ENCODE measurements around the gene ADARB2. TPM values are rescaled to one million over a fixed set of nuclear protein-coding genes. Genes with fewer than 3 reads are reported as not detected.

ADARB2 gene
- total RNA-seq, 1 donor from 2014 or later, result 0.80 TPM

DNA sequence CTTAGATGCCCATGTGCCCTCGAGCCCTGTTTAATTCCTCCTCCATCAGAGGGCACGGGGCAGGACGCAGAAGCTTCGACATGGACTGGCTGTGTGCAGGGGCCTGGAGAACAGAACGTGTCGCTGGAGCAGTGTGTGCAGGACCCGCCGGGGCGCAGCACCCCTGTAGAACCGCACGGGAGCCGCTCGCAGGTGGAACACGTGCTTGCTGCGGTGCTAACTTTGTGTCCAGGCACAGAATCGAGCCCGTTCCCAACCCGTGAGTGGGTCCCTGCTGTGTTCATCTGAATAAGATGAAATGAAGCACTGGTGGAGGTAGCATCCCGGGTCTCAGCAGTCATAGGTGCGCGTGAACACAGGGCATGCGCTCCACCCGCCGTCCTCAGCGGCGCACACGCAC is 564.2 kb downstream of the ADARB2 start:
- H3K27ac ChIP-seq, result no peak overlapping the region
- ATAC-seq, result no peak
- H3K4me1 ChIP-seq, result no peaks in the 10 kb centered on the region
- no peak overlapping the region for H3K4me3 ChIP-seq
- intact Hi-C loops (cut with DNase I), result no loop called here
- no peak for DNase-seq
- no peaks in the 10 kb centered on the region for H3K36me3 ChIP-seq
- no peaks in the 10 kb centered on the region for H3K27me3 ChIP-seq (ENCODE audit: low read depth)
- no peaks in the 10 kb centered on the region for H3K9me3 ChIP-seq
- TF ChIP-seq, protein P1, sequence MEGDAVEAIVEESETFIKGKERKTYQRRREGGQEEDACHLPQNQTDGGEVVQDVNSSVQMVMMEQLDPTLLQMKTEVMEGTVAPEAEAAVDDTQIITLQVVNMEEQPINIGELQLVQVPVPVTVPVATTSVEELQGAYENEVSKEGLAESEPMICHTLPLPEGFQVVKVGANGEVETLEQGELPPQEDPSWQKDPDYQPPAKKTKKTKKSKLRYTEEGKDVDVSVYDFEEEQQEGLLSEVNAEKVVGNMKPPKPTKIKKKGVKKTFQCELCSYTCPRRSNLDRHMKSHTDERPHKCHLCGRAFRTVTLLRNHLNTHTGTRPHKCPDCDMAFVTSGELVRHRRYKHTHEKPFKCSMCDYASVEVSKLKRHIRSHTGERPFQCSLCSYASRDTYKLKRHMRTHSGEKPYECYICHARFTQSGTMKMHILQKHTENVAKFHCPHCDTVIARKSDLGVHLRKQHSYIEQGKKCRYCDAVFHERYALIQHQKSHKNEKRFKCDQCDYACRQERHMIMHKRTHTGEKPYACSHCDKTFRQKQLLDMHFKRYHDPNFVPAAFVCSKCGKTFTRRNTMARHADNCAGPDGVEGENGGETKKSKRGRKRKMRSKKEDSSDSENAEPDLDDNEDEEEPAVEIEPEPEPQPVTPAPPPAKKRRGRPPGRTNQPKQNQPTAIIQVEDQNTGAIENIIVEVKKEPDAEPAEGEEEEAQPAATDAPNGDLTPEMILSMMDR (IDR thresholded peaks at IDR 0.05), result no peak

DNA sequence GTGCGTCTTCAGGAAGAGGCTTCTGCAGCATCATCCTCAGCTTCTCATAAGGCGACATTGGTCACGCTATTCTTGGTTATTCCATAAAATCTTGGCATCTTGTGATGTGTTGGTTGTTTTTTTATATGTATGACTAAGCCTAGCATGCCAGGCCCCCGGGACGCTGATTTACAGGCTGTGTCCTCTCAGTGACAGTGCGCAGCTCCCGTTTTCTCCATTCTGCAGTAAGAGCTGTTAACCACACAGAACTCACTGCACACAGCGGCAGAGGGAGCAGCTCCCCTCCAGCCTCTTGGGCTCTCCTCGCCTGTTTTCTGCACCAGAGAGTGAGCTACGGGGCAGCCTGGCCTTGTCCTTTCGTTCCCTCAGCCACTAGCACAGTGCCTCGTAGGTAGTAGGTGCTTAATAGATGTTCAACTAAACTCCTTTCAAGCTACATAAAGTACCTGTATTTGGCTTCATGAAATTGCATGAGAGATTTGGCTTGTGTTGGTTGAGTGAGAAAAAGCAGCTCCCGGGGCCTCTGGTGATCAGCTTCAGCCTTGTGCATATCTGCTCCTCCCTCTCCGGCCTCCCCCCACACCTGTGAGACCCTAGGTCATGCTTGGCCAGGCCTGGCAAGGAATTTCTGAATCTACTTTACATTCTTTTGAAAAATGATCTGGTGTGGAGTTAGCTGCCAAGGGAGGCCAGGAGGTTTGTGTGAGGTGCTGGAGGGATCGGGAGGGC is 564.9 kb downstream of the ADARB2 start:
- no peak overlapping the region for H3K4me3 ChIP-seq

DNA sequence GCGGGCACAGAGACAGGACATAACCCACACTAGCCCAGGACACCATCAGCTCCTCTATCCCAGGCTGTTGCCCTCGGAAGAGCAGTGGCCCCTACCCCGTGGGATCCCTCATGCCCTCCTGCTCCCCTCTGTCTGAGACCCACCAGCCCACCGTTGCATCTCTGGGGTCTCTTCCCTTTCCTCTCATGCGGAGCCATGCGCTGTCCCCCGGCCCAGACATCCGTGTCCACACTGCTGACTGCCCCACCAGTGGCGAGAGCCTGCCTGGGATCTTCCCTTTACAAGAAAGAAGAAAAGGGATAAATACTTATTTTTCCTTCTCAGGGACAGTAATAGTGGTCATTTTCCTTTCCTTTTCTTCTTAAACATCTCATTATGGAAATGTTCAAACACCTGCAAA is 565.7 kb downstream of the ADARB2 start:
- ATAC-seq (no peak), DNase-seq (no peak)
- Histone ChIP-seq H3K36me3 (no peaks in the 10 kb centered on the region), H3K27me3 (ENCODE audit: low read depth) (no peaks in the 10 kb centered on the region), H3K27ac (no peak overlapping the region), H3K9me3 (no peaks in the 10 kb centered on the region), H3K4me1 (no peaks in the 10 kb centered on the region), H3K4me3 (no peak overlapping the region)
- TF ChIP-seq, protein P1 (IDR thresholded peaks at IDR 0.05), result no peak
- intact Hi-C loops (cut with DNase I), result no loop called here

More for the DNA sequence above, 564.9 kb downstream of the ADARB2 start:
- H3K27ac ChIP-seq, result no peak overlapping the region
- no peak for ATAC-seq
- no peaks in the 10 kb centered on the region for H3K9me3 ChIP-seq
- no peaks in the 10 kb centered on the region for H3K27me3 ChIP-seq (ENCODE audit: low read depth)
- no peak for DNase-seq
- H3K36me3 ChIP-seq, result no peaks in the 10 kb centered on the region
- TF ChIP-seq, protein P1 (IDR thresholded peaks at IDR 0.05), result no peak
- H3K4me1 ChIP-seq, result no peaks in the 10 kb centered on the region
- intact Hi-C loops (cut with DNase I), result no loop called here

DNA sequence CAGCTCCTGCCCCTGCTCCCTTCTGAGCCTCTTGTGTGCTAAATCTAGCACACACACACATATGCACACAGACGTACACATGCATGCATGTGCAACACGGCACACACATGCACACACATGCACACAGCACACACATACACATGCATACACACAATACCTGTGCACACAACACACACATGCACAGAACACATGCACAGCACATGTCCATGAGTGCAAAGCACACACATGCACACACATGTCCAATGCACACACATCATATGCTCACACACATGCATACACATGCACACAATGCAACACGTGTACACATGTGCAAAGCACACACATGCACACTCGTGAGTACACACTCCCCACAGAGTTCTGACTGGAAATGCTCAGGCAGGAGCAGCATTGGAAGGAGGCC is 566.1 kb downstream of the ADARB2 start:
- H3K27me3 ChIP-seq (ENCODE audit: low read depth), result no peaks in the 10 kb centered on the region
- intact Hi-C loops (cut with DNase I), result no loop called here

DNA sequence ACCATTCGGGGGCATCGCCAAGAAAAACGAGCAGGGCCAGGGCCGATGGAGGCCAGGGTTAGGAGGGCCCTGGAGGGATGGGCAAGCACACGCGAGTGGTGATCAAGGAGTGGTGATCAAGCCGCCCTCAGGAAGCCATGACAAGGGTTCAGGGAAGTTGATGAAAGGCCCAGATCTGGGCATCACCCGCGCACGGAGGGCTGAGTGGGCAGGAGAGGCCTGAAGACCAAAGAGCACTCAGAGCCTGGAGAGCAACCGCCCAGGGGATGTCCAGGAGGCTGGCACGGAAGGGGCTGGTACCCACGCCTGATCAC is 566.5 kb downstream of the ADARB2 start:
- Histone ChIP-seq H3K9me3 (no peaks in the 10 kb centered on the region), H3K4me3 (no peak overlapping the region), H3K4me1 (no peaks in the 10 kb centered on the region), H3K27me3 (ENCODE audit: low read depth) (no peaks in the 10 kb centered on the region), H3K27ac (no peak overlapping the region), H3K36me3 (no peaks in the 10 kb centered on the region)
- DNase-seq, result no peak
- TF ChIP-seq, protein P1 (IDR thresholded peaks at IDR 0.05), result no peak
- intact Hi-C loops (cut with DNase I), result no loop called here
- no peak for ATAC-seq

More for the DNA sequence above, 566.1 kb downstream of the ADARB2 start:
- DNase-seq (no peak), ATAC-seq (no peak)
- H3K27ac ChIP-seq, result no peak overlapping the region
- H3K36me3 ChIP-seq, result no peaks in the 10 kb centered on the region
- TF ChIP-seq, protein P1 (IDR thresholded peaks at IDR 0.05), result no peak
- H3K4me3 ChIP-seq, result no peak overlapping the region
- H3K9me3 ChIP-seq, result no peaks in the 10 kb centered on the region
- H3K4me1 ChIP-seq, result no peaks in the 10 kb centered on the region
